ACHN (cell line): Measurements from ENCODE around the gene STOML2.

Experiments
- DNase-seq: peaks from one replicate; pipeline ENCODE4 v3.0.0-alpha.2; 2015
- in situ Hi-C: cut with HindIII; loops from 2 replicates; pipeline ENCODE4 v1.10.0; 2017; ENCODE audit warnings: low sequenced_read_pairs, low pct_ligation_motif_present, low pct_unique_long_range_greater_than_20kb

Gene STOML2

GRCh38 chr9:35076848-35077247, 26.1 kb downstream of the STOML2 start:
- in situ Hi-C loops, result no loop called here
- DNase-seq, result no peak

DNA sequence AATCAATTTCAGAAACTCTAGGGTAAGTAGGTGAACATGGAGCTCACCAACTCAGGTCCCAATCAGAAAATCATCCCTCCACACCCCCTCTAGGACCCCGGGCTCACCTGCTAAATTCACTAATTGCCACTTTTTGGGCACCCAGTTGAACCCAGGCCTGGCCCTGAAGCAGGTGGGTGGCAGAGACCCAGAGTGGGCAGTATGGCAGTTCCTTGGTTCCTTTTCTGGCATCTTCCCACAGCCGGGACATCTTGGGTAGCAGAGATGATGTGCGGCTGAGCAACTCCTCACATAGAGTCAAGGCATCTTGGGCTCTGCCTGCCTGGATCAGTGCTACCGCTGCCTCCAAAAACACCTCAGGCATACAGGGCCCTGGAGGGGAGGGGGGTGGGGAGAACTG, 27.6 kb downstream of the STOML2 start:
- no peak for DNase-seq
- in situ Hi-C loops, result no loop called here

GRCh38 chr9:35074791-35075190, 28.1 kb downstream of the STOML2 start:
- in situ Hi-C loops, result no loop called here
- no peak for DNase-seq

DNA sequence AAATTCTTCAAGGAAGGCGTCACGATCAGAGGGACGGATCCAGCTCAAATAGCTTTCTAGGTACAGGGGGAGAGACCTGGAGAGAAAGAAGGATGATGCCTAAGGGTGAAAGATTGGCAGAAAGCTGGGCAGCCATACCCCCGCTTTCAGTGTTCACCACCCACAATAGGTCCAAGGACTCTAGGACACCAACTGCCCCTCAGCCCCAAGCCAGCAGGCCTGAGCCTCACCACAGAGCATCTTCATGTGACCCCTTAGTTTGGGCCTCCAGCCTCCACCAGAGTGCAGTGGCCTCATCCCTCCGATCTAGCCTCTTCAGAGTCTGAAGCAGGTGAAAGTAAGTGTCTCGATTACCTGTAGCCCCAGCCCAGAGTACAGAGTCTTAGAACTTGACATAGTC, 28.8 kb downstream of the STOML2 start:
- in situ Hi-C loops, result no loop called here
- no peak for DNase-seq

- in situ Hi-C loops, result no loop called here
- no peak for DNase-seq
Measured at GRCh38 chr9:35073279-35073612, 29.7 kb downstream of the STOML2 start.

DNA sequence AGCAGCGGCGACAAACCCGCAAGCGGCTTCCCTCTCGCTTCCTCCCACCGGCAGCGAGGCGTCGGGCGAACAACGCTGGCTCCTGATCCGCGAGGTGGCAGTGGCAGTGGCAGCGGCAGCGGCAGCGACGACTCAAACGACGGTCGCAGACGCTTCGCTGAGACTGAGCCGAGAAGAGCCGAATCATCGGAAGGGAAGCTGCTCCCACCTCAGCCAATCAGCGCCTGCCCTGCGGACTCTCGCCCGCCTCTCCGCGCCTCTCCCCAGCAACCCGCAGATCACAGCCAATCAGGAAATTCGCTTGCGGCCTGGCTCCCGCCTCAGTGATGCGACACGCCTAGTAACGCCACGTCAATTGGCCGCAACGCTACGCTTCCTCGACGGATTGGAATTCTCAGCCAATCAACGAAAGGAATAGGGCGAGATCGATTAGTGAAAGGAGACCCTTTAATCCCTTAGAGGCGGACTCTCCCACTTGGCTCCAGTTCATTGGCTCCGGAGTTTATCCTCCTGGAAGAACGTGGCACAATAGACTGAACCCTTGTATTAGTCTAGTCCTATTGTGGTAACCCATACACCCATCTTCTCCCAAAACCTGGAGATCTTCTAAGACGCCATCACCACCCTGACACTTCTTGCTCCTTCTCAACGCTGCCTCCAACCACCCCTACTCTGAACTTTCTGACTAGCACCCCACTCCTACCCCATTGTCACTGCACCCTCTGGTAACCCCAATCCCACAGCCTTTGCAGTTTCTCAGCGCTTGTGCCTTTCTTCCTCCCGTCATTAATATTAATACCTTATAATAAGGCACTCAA, 30.3 kb downstream of the STOML2 start, which contains the start of gene VCP:
VCP (minus strand) TSS at position 165 of the 818 bp plus-strand sequence. CDS start 272 bp downstream, outside the sequence.
- peak; percentile 97 for DNase-seq
- in situ Hi-C loops, result no loop called here

DNA sequence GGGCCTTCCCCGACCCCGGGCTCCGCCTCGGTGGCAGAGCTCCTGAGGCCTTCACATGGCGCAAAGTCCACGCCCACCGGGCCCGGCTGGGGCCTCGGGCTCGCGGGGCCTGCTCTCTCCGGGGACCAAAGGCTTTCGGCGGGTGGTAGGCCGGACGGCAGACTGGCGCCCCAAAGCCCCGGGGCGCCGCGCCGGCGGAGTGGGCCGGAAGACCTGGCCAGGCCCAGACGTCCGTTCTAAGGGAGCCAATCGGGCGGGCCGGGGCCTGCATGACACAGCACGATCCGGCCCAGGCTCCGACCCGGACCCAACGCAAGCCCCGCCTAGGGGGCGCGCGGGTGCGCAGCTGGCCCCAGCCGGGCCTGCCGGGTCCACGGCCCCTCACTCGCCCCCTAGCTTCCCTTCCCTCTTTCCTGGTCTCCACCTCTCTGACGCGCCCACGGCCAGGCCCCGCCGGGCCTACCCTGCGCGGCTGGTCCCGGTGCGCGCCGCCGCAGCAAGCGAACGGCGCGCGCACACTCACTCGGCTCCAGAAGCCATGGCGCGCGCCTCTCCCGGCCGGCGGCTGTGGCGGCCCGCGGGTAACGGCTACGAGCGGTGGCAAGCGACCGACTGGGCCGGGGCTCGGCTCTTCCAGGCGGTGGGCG, 31.0 kb downstream of the STOML2 start:
- in situ Hi-C loops, result no loop called here
- DNase-seq, result peak; percentile 80

- in situ Hi-C loops, result no loop called here
Measured at GRCh38 chr9:35070823-35071813, 31.8 kb downstream of the STOML2 start.

DNA sequence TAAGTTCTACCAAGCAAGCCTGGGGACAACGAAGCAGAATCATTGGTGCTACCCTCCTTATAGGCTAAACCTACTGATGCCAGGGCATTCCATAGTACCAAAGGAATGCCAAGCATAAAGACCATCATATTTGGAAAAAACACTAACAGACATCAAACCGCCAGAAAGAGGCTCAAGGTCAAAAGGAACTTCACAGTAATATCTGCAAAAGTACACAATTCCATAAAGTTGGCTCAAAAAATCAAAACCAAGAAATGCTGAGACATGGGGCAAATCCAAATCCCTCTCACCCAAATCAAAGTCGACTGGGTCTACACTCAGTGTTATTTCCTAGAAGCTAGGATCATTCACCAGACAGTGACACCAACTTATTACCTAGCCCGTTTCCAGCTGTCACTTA, 33.9 kb downstream of the STOML2 start:
- in situ Hi-C loops, result no loop called here

More at GRCh38 chr9:35070823-35071813, 31.8 kb downstream of the STOML2 start:
- peak; percentile 24 for DNase-seq

DNA sequence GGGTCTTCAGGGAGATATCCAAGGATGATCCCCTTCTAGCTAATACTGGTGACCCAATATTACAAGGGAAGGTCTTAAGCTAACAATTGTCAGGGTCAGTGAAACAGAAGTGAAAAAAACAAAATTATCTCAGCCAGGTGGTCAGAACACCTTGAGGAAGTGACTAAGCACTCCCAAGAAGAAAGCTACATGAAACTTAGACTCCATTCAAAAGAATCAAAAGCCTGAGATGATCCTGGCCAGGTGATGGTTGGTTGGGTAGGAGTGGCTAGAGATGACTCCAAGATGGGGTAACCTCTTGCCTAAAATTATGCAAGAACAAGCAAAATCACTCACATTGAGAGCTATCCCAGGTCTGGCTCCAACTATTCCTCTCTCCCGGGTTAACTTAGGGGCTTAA, 35.9 kb downstream of the STOML2 start:
- DNase-seq, result no peak
- in situ Hi-C loops, result no loop called here

More for the DNA sequence above, 33.9 kb downstream of the STOML2 start:
- DNase-seq, result no peak

DNA sequence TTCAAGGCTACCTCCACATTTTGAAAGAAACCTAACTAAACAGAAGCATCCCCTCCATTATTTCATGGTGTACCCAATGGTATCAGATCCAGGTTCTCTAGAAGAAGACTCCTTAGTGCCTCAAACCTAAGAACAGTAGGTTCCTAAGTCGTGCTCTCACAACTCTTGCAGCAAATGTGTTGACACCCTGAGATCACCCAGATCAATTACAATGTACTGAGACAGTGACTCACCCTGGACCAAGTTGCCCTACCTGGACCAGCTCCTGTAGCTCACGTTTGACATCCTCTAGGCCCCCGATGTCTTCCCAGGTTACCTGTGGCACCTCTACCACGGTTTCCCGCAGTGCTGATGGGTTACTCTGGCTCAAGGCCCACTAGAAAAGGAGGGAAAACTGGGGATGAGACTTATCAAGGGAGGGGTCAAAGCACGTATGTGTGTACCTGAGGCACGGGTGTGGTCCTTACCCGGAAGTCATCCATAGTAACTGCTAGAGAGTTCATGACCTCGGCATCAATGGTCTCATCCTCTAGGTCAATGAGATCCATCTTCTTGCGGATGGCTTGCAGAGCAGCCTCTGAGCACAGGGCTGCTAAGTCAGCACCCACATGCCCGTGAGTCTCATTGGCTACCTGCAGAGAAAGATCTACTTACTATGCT, 42.3 kb downstream of the STOML2 start:
- DNase-seq, result no peak
- in situ Hi-C loops, result no loop called here

GRCh38 chr9:35059438-35059837, 43.5 kb downstream of the STOML2 start:
- in situ Hi-C loops, result no loop called here
- DNase-seq, result no peak

DNA sequence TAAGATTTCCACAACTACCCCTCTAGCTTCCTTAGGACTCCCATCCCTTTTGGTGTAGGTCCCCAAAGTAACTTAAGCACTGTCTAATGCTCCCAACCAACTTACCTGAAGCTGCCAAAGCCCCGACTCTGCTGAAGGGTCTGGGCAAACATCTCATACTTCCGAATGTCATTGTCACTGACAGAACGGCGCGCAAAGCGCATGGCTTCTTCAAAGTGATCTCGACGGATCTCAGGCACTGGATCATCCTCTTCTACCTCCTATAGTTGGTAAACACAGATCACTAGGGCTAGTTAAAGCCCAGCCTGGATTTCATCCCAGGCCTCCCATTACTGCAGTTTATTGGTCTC, 45.7 kb downstream of the STOML2 start:
- in situ Hi-C loops, result no loop called here
- DNase-seq, result no peak

GRCh38 chr9:35056571-35057270, 46.2 kb downstream of the STOML2 start:
- DNase-seq, result no peak
- in situ Hi-C loops, result no loop called here

GRCh38 chr9:35054871-35055644, 47.9 kb downstream of the STOML2 start:
- in situ Hi-C loops, result no loop called here
- DNase-seq, result no peak

DNA sequence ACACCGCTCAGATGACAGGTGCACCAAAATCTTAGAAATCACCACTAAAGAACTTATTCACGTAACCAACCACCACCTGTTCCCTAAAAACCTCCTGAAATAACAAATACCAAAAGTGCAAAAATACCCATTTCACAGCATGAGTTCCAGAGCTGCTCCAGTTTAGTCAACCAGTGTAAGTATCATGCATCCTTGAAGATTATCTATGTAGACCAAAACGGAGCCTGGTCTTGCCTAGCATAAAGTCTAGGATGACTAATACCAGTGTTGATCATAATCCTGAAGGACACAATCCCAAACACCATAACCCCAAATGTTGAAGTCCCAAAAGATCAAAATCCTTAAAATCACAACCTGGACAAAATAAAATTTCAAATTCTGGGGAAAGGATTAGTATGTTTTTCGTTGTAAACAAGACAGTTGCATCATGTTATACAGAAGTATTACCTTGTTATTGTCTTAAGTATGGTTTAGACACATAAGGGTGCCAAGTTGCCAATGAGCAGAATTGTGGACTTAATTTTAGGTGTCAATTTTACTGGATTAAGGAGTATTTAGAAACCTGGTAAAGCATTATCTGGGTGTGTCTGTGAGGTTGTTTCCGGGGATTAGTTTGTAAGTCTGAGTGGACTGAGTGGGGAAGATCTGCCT, 48.6 kb downstream of the STOML2 start:
- DNase-seq, result no peak
- in situ Hi-C loops, result no loop called here
